Esophagus squamous epithelium (tissue), 5 donors: ENCODE measurements around the gene APOBEC3A. TPM values are rescaled to one million over a fixed set of nuclear protein-coding genes. Genes with fewer than 3 reads are reported as not detected.
A peak's percentile ranks its signal among the peaks of the same experiment; 100 is the strongest.

Experiments
- DNase-seq: peaks from one replicate; lab custom pipeline; 2025; lab: John Stamatoyannopoulos, UW
- H3K27ac ChIP-seq, 4 donors: fragments of 200-600 bp; sonication (generic); one replicate each; pipeline ENCODE4 v1.5.1; 2016 to 2019; ENCODE audit warnings: mild to moderate bottlenecking in 1 of 4
- H3K27me3 ChIP-seq, 4 donors: fragments of 200-600 bp; sonication (generic); 1 replicate in 3 of 4; 2 replicates in 1 of 4; pipeline versions ENCODE4 v1.5.1 to v1.6.0; 2017 to 2021; ENCODE audit warnings: antibody characterized with exemption in 1 of 4
- H3K36me3 ChIP-seq, 3 donors: fragments of 200-600 bp; sonication (generic); one replicate each; pipeline ENCODE4 v1.5.1; 2016 to 2019
- H3K4me1 ChIP-seq, 3 donors: fragments of 200-600 bp; sonication (generic); one replicate each; pipeline ENCODE4 v1.5.1; 2017 to 2019
- H3K4me3 ChIP-seq, 4 donors: fragments of 200-600 bp; sonication (generic); 1 replicate in 3 of 4; 2 replicates in 1 of 4; pipeline ENCODE4 v1.5.1; 2016 to 2019; ENCODE audit warnings: mild to moderate bottlenecking in 2 of 4, moderate library complexity in 1 of 4
- H3K9me3 ChIP-seq, 3 donors: fragments of 200-600 bp; sonication (generic); one replicate each; pipeline ENCODE4 v1.5.1; 2016 to 2019
- POLR2A ChIP-seq, 4 donors: fragments of 450-650 bp; IDR thresholded peaks; one replicate each; pipeline ENCODE4 v1.6.1; 2017; ENCODE audit warnings: antibody characterized with exemption in 4 of 4, mild to moderate bottlenecking in 4 of 4, moderate library complexity in 3 of 4
- WGBS, 2 donors: methylation state at CpG; one replicate each; pipeline ENCODE4 v1.1.5; 2018; 5-methylcytosine and 5-hydroxymethylcytosine counted together
- intact Hi-C: fragments of 100-400 bp; cut with DNase I; formaldehyde crosslinking; loops from one replicate; pipeline ENCODE4 v1.15.0; 2022
- total RNA-seq, 4 donors: library from RNA; depleted of rRNA; stranded (reverse); fragments of >200 nt; gene quantifications; one replicate each; pipeline ENCODE4 v1.1.0, GENCODE V29; 2016
- TF ChIP-seq, protein P1 (sequence below), 6 experiments: fragments of 450-650 bp in 4 of 6; fragments of 200-600 bp in 2 of 6; sonication (generic) in 2 of 6; IDR thresholded peaks; one replicate each; pipeline ENCODE4 v1.5.1; 2016 to 2019; ENCODE audit warnings: antibody characterized with exemption in 6 of 6, mild to moderate bottlenecking in 4 of 6, moderate library complexity in 4 of 6
- donor health status: DM: yes; HTN: yes; CAD: no.

The APOBEC3A gene
- total RNA-seq, 4 donors from 2014 or later: 0.57 to 27.3 (median 1.3) TPM

DNA sequence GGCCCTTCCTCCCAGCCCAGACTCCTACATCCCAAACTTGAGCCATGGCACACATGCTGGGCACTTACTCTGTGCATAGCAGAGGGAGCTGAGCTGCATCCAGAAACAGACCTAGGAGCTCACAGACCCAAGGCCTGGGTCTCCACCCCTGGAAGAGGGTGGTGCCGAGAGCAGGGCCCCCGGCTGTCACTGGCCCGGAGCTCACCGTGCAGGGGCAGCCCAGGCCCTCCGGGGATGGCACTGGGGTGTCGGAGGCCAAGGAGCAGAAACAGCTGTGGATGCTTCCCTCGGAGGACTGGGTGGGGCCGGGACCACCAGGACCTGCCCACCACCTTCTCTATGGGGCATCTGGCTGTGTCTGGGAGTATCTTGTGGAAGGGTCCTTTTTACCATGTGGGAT lies 4.3 kb upstream of the APOBEC3A start:
- no peak for DNase-seq
- no peaks in the 10 kb centered on the region for H3K36me3 ChIP-seq
- WGBS, 2 donors: no CpG with 5 or more reads among the region's 8 CpGs
- H3K9me3 ChIP-seq: no peaks in the 10 kb centered on the region
- peaks cover 0 to 25% (median 7%) of the 10 kb centered on the region in 3 donors for H3K4me1 ChIP-seq
- H3K27ac ChIP-seq: no peak overlapping the region
- intact Hi-C loops: no loop called here
- peaks cover 0 to 15% (median 0%) of the 10 kb centered on the region in 4 donors for H3K27me3 ChIP-seq
- H3K4me3 ChIP-seq: no peak overlapping the region
- TF ChIP-seq, protein P1, sequence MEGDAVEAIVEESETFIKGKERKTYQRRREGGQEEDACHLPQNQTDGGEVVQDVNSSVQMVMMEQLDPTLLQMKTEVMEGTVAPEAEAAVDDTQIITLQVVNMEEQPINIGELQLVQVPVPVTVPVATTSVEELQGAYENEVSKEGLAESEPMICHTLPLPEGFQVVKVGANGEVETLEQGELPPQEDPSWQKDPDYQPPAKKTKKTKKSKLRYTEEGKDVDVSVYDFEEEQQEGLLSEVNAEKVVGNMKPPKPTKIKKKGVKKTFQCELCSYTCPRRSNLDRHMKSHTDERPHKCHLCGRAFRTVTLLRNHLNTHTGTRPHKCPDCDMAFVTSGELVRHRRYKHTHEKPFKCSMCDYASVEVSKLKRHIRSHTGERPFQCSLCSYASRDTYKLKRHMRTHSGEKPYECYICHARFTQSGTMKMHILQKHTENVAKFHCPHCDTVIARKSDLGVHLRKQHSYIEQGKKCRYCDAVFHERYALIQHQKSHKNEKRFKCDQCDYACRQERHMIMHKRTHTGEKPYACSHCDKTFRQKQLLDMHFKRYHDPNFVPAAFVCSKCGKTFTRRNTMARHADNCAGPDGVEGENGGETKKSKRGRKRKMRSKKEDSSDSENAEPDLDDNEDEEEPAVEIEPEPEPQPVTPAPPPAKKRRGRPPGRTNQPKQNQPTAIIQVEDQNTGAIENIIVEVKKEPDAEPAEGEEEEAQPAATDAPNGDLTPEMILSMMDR (IDR thresholded peaks at IDR 0.05): no peak
- TF ChIP-seq POLR2A (IDR thresholded peaks at IDR 0.05): no peak

DNA sequence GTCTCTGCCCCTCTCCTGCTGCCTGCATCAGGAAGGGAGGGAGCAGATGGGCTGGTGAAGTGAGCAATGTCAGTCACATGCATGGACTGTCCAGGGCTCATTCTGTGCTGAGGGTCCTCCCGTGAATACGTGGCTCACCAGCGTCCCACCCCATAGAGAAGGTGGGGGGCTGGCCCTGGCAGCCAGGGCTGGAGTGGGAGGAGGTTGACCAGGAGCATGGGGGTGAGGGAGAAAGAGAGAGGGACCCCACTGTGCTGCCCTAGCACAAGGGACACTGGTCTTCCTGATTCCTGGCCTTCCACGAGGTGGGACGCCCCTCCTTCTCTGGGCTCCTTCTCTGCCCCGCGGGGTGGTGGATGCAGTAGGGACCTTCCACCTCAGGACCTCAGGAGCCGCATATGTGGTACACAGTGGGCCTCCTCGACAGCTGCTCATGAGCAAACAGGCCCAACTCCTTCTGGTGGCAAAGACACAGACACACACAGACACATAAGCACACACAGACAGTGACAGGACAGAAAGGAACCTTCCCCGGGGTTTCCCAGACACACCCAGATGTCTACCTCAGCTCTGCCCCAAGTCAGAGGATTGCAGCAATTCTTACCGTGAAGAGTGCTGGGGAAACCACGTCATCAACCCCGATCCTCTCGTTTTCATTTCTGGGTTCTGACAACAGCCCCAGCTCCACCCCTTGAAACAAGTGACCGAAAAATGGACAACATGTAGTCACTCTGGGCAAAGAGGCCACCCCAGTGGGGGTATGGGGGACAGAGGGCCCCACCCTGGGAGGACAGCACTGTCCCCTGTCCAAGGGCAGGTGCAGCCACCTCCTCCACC lies 3.6 kb upstream of the APOBEC3A start:
- 18 to 50% methylated on average over 2 to 5 of the region's 15 CpGs for WGBS, 2 donors

DNA sequence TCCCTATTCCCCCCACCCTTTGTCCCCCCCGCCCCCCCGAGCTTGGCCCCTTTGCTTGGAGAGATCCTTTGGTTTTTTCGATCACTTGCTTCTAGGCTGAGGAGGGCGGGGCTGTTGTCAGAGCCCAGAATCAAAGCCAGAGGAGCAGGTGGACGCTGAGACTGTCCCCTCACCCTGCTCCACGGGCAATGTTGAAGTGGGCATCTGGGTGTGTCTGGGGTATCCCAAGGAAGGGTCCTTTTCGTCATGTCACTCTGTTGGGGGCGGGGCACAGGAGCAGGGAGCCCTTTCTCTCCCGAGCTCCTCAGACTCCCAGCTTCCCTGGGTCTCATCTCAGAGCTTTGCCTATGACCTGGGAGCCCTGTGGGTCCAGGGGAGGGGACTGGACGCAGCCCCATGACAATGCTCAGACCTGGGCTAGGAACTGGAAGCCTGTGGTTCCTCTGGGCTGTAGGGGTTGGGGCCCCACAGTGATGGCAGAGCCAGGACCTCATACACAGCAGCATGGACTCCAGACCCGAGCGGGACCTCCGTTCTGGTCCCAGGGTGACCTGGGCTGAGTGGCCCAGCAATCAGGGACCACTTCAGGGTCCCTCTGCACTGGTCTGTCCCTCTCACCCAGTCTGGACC lies 2.9 kb upstream of the APOBEC3A start:
- Histone ChIP-seq H3K27ac (peak overlapping the region in 2 of 4 donors; percentile 49), H3K36me3 (no peaks in the 10 kb centered on the region), H3K9me3 (no peaks in the 10 kb centered on the region), H3K27me3 (peaks cover 0 to 4% (median 0%) of the 10 kb centered on the region in 4 donors), H3K4me1 (peaks cover 0 to 27% (median 7%) of the 10 kb centered on the region in 3 donors), H3K4me3 (no peak overlapping the region)
- intact Hi-C loops: no loop called here
- no CpG with 5 or more reads among the region's 13 CpGs for WGBS, 2 donors
- no peak for DNase-seq
- TF ChIP-seq, protein P1 (IDR thresholded peaks at IDR 0.05): no peak
- TF ChIP-seq POLR2A (IDR thresholded peaks at IDR 0.05): no peak

More for the DNA sequence above, 3.6 kb upstream of the APOBEC3A start:
- intact Hi-C loops: no loop called here
- DNase-seq: no peak
- no peak overlapping the region for H3K4me3 ChIP-seq
- peaks cover 0 to 27% (median 7%) of the 10 kb centered on the region in 3 donors for H3K4me1 ChIP-seq
- no peaks in the 10 kb centered on the region for H3K9me3 ChIP-seq
- H3K27ac ChIP-seq: peak overlapping the region in 3 of 4 donors; percentile 34 to 49 (median 49)
- TF ChIP-seq, protein P1 (IDR thresholded peaks at IDR 0.05): peak in 1 of 6 experiments; percentile 5
- peak in 1 of 4 donors; percentile 37 for TF ChIP-seq POLR2A (IDR thresholded peaks at IDR 0.05)
- peaks cover 0 to 8% (median 0%) of the 10 kb centered on the region in 4 donors for H3K27me3 ChIP-seq
- H3K36me3 ChIP-seq: no peaks in the 10 kb centered on the region

DNA sequence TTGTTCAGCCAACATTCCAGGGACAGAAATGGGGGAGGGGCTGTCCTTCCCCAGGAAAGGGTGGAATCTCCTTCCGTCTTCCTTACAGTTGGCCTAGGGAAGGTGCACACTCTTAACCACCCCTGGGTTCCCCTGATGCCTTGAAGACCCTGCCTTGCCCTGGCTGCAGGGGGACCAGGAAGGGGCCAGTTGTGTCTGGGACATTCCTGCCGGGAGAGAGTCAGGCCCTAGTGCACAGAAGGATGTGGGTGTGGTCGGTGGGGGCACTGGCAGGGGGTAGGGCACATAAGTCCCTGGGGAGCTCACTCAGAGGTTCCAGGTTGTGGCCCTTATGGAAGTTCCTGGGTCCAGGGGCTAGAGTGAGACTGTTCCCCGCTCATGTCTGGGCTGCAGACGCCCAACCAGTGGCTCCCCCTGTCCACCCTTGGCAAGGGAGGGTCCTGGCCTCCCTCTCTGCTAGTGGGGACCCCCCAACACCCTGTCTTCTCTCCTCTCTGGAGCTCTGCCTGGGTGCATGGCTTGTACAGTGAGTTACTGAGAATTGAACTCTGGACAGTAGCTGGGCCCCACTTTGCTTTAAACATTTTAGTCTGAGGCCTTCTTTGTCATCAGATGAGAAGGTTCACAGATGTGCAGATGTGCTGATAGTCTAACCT lies 2.0 kb upstream of the APOBEC3A start:
- TF ChIP-seq, protein P1 (IDR thresholded peaks at IDR 0.05): no peak
- no peak for TF ChIP-seq POLR2A (IDR thresholded peaks at IDR 0.05)
- no peaks in the 10 kb centered on the region for H3K36me3 ChIP-seq

More for the DNA sequence above, 2.0 kb upstream of the APOBEC3A start:
- peaks cover 0 to 27% (median 7%) of the 10 kb centered on the region in 3 donors for H3K4me1 ChIP-seq
- no peaks in the 10 kb centered on the region for H3K9me3 ChIP-seq
- 74 to 90% methylated on average over 2 to 4 of the region's 5 CpGs for WGBS, 2 donors
- no peak for DNase-seq
- no peak overlapping the region for H3K27ac ChIP-seq
- no peak overlapping the region for H3K4me3 ChIP-seq
- H3K27me3 ChIP-seq: no peaks in the 10 kb centered on the region
- intact Hi-C loops: no loop called here
